GM12801 (cell line): ENCODE results near the gene GGCT.

ENCODE experiments used
- CTCF ChIP-seq: IDR thresholded peaks from one replicate; pipeline ENCODE4 v1.5.1; 2011; ENCODE audit warnings: control low read depth; ENCODE audit not compliant: insufficient read length; ENCODE audit errors: extremely low read depth

Gene GGCT

GRCh38 chr7:30504301-30505173 lies at the start of gene GGCT:
GGCT (minus strand) TSS chr7:30504829; CDS start chr7:30504709, 120 bp downstream.
- no peak for TF ChIP-seq CTCF

GRCh38 chr7:30553546-30553945 lies 48.9 kb upstream of the GGCT start:
- no peak for TF ChIP-seq CTCF

GRCh38 chr7:30553141-30553540 lies 48.5 kb upstream of the GGCT start:
- TF ChIP-seq CTCF, result no peak

GRCh38 chr7:30552330-30552729 lies 47.7 kb upstream of the GGCT start:
- no peak for TF ChIP-seq CTCF

- no peak for TF ChIP-seq CTCF
Measured at GRCh38 chr7:30549931-30550493, 45.4 kb upstream of the GGCT start.

- TF ChIP-seq CTCF, result no peak
Measured at GRCh38 chr7:30548845-30549244, 44.2 kb upstream of the GGCT start.

GRCh38 chr7:30546596-30546995 lies 42.0 kb upstream of the GGCT start:
- no peak for TF ChIP-seq CTCF
